ENCODE measurements around the gene TMC2. TPM values are rescaled to one million over a fixed set of nuclear protein-coding genes. Genes with fewer than 3 reads are reported as not detected.

The TMC2 gene
- polyA plus RNA-seq, 1 of the 3 experiments (the other 2 are of a cell fraction): not detected

- H3K27ac ChIP-seq (ENCODE audit: low read depth in 2 of 2, low read length in 1 of 2): no peak overlapping the region
- H3K9me3 ChIP-seq: no peaks in the 10 kb centered on the region
- no peak for TF ChIP-seq ZBTB33 (IDR thresholded peaks at IDR 0.05; ENCODE audit: borderline replicate concordance, low read depth)
- TF ChIP-seq, protein P1, sequence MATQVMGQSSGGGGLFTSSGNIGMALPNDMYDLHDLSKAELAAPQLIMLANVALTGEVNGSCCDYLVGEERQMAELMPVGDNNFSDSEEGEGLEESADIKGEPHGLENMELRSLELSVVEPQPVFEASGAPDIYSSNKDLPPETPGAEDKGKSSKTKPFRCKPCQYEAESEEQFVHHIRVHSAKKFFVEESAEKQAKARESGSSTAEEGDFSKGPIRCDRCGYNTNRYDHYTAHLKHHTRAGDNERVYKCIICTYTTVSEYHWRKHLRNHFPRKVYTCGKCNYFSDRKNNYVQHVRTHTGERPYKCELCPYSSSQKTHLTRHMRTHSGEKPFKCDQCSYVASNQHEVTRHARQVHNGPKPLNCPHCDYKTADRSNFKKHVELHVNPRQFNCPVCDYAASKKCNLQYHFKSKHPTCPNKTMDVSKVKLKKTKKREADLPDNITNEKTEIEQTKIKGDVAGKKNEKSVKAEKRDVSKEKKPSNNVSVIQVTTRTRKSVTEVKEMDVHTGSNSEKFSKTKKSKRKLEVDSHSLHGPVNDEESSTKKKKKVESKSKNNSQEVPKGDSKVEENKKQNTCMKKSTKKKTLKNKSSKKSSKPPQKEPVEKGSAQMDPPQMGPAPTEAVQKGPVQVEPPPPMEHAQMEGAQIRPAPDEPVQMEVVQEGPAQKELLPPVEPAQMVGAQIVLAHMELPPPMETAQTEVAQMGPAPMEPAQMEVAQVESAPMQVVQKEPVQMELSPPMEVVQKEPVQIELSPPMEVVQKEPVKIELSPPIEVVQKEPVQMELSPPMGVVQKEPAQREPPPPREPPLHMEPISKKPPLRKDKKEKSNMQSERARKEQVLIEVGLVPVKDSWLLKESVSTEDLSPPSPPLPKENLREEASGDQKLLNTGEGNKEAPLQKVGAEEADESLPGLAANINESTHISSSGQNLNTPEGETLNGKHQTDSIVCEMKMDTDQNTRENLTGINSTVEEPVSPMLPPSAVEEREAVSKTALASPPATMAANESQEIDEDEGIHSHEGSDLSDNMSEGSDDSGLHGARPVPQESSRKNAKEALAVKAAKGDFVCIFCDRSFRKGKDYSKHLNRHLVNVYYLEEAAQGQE (IDR thresholded peaks at IDR 0.05; ENCODE audit: low read depth, low read length): no peak
- no peak for TF ChIP-seq IRF3 (IDR thresholded peaks at IDR 0.05; ENCODE audit: low read depth, low read length)
- TF ChIP-seq, protein P2, sequence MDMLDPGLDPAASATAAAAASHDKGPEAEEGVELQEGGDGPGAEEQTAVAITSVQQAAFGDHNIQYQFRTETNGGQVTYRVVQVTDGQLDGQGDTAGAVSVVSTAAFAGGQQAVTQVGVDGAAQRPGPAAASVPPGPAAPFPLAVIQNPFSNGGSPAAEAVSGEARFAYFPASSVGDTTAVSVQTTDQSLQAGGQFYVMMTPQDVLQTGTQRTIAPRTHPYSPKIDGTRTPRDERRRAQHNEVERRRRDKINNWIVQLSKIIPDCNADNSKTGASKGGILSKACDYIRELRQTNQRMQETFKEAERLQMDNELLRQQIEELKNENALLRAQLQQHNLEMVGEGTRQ (IDR thresholded peaks at IDR 0.05; ENCODE audit: borderline replicate concordance, low read depth, low read length): no peak
- no peak for TF ChIP-seq YY1 (IDR thresholded peaks at IDR 0.05; ENCODE audit: low read depth)
- no peak for TF ChIP-seq FOXJ3 (CRISPR knock-in tag; IDR thresholded peaks at IDR 0.05)
- TF ChIP-seq GABPA (IDR thresholded peaks at IDR 0.05; ENCODE audit: low read depth): no peak
- TF ChIP-seq MEF2A (IDR thresholded peaks at IDR 0.05; ENCODE audit: borderline replicate concordance, low read depth): no peak
- no peak for TF ChIP-seq SIN3A (IDR thresholded peaks at IDR 0.05; ENCODE audit: borderline replicate concordance, low read depth, low read length)
- TF ChIP-seq, protein P3, sequence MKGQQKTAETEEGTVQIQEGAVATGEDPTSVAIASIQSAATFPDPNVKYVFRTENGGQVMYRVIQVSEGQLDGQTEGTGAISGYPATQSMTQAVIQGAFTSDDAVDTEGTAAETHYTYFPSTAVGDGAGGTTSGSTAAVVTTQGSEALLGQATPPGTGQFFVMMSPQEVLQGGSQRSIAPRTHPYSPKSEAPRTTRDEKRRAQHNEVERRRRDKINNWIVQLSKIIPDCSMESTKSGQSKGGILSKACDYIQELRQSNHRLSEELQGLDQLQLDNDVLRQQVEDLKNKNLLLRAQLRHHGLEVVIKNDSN (IDR thresholded peaks at IDR 0.05; ENCODE audit: borderline replicate concordance, low read depth): no peak
- TF ChIP-seq RXRA (IDR thresholded peaks at IDR 0.05; ENCODE audit: borderline replicate concordance, low read depth): no peak
- TF ChIP-seq RAD21 (IDR thresholded peaks at IDR 0.05; ENCODE audit: low read length): no peak
- TF ChIP-seq JUND (IDR thresholded peaks at IDR 0.05): no peak
- TF ChIP-seq GATA2 (CRISPR knock-in tag; IDR thresholded peaks at IDR 0.05): no peak
- no peak for TF ChIP-seq ELF1 (IDR thresholded peaks at IDR 0.05)
- TF ChIP-seq NFIC (IDR thresholded peaks at IDR 0.05; ENCODE audit: borderline replicate concordance): no peak
- H3K4me1 ChIP-seq (ENCODE audit: control insufficient read depth in 1 of 2, insufficient read depth in 2 of 2, low read depth in 1 of 2, low read length in 1 of 2): no peaks in the 10 kb centered on the region; a peak in 1 of 4 replicates
- ChIA-PET CTCF (interaction anchor here (1.1 kb wide), 1 partner anchor 13 kb away, joined by 4 read pairs; no protein-coding TSS in a partner anchor), POLR2A (no interaction called here)
- H3K27me3 ChIP-seq (ENCODE audit: insufficient read depth): no peaks in the 10 kb centered on the region; the same call in 1 of the 2 replicates
- H3K4me3 ChIP-seq (ENCODE audit: low read depth in 2 of 2, low read length in 1 of 2): no peak overlapping the region
- no peaks in the 10 kb centered on the region for H3K9me2 ChIP-seq
- WGBS (ENCODE audit: low lambda C conversion rate): 47% methylated on average over 4 of the region's 4 CpGs
- no peaks in the 10 kb centered on the region for H3K79me2 ChIP-seq (ENCODE audit: insufficient read depth)
- no peaks in the 10 kb centered on the region for H3K36me3 ChIP-seq (replicated peaks in 1 of 2; ENCODE audit: control insufficient read depth in 1 of 2, insufficient read depth in 2 of 2, low read length in 1 of 2)
- no peak overlapping the region for H3K4me2 ChIP-seq
- no peak overlapping the region for H2AFZ ChIP-seq (ENCODE audit: low read depth)
- no peak overlapping the region for H3K9ac ChIP-seq
- no peaks in the 10 kb centered on the region for H3F3A ChIP-seq (replicated peaks; ENCODE audit: insufficient read depth)
- H4K20me1 ChIP-seq (ENCODE audit: insufficient read depth): no peaks in the 10 kb centered on the region
- no peak for DNase-seq
Observed at GRCh38 chr20:2624190-2624589, 87.8 kb downstream of the TMC2 start.
